GM12875 (cell line): ENCODE measurements around the gene MSI2.

Source experiments
- H3K4me3 ChIP-seq: one replicate; pipeline ENCODE4 v1.5.1; 2011; ENCODE audit warnings: low read depth, low read length, control low read depth
- TF ChIP-seq, protein P1 (sequence below): IDR thresholded peaks from 2 replicates; pipeline ENCODE4 v1.5.1; 2011; ENCODE audit warnings: low read depth, mild to moderate bottlenecking, control low read depth, inconsistent platforms, low read length, moderate library complexity, borderline replicate concordance; ENCODE audit not compliant: insufficient read depth

MSI2 gene

DNA sequence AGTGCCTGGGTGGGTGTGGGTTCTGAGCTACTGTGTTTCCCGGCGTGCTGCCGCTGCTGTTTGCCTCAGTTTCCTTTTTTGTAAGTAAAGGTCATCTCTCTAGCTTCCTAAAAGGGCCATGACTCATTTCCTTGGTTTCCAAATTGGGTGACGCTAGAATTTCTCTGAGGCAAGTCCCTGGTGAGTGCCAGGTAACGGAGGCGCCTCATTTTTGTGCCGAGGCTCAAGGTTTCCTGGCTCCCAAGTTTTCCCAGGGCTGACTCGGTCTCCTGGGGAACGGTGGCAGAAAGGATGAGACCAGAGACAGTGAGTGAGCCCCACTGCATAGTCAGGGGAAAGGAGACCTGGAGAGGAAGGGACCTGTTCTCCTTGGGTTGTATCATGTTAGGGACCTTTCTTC is 20.3 kb downstream of the MSI2 start:
- H3K4me3 ChIP-seq: no peak overlapping the region
- TF ChIP-seq, protein P1, sequence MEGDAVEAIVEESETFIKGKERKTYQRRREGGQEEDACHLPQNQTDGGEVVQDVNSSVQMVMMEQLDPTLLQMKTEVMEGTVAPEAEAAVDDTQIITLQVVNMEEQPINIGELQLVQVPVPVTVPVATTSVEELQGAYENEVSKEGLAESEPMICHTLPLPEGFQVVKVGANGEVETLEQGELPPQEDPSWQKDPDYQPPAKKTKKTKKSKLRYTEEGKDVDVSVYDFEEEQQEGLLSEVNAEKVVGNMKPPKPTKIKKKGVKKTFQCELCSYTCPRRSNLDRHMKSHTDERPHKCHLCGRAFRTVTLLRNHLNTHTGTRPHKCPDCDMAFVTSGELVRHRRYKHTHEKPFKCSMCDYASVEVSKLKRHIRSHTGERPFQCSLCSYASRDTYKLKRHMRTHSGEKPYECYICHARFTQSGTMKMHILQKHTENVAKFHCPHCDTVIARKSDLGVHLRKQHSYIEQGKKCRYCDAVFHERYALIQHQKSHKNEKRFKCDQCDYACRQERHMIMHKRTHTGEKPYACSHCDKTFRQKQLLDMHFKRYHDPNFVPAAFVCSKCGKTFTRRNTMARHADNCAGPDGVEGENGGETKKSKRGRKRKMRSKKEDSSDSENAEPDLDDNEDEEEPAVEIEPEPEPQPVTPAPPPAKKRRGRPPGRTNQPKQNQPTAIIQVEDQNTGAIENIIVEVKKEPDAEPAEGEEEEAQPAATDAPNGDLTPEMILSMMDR: no peak

DNA sequence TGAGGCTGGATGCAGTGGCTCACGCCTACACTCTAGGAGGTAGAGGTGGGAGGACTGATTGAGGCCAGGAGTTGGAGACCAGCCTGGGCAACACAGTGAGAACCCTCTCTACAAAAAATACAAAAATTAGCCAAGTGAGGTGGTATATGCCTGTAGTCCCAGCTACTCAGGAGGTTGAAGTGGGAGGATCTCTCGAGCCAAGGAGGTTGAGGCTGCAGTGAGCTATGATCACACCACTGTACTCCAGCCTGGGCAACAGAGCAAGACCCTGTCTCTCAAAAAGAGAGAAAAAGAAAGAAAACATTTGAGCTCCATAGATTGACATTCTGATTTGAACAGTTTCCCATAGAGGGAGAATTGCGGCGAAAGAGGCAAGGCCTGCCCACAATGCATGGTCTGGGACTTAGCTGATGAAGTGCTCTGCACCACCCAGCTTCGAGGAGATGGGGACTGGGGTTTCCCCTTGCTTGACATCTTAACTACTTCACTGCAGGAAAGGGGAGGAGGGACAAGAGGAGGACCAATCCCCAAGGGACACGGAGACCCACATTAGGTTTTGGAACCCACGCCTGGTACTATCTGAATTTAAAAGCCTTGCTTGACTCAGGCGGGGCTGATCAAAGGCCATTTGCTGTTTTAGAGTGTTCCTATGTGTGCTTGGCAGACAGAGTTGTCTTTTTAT is 21.7 kb downstream of the MSI2 start:
- TF ChIP-seq, protein P1: no peak
- H3K4me3 ChIP-seq: no peak overlapping the region

DNA sequence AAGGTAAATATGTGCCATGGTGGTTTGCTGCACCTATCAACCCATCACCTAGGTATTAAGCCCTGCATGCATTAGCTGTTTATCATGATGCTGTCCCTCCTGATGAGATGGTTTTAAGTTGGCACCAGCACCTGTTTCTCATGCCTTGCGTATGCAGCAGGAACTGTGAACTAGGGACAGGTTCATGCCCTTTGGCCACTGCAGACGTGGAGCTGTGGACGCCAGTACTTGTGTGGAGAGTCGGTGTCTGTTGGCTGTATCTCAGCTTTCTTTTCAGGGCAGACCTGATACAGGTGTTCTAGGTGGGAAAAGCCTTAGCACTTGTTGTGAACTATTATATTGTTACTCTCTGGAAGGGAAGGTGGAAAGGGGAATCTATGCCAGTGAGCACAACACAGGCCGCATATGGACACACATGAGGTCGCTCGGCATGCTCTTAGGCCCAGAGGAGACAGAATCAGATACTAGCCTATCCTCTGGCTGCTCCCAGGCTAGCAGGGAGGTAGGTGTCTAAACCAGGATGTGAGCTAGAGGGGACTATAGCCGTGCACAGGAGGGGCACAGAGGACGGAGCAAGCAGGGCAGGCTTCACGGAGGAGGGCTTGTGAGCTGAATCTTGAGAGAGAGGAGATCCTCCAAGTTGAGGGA is 22.5 kb downstream of the MSI2 start:
- no peak overlapping the region for H3K4me3 ChIP-seq
- TF ChIP-seq, protein P1: no peak

DNA sequence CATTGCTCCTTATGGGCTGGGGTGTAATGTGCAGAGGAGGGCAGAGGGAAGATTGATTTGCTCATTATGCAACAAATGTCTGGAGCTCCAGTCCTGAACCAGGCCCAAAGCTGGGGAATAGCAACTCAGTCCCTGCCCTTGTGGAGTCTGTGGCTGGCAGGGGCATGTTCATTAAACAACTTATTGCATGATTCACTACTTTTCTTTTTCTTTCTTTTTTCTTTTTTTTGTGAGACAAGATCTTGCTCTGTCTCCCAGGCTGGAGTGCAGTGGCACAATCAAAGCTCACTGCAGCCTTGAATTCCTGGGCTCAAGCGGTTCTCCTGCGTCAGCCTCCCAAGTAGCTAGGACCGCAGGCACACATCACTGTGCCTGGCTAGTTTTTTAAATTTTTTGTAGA is 23.1 kb downstream of the MSI2 start:
- TF ChIP-seq, protein P1: no peak
- no peak overlapping the region for H3K4me3 ChIP-seq

DNA sequence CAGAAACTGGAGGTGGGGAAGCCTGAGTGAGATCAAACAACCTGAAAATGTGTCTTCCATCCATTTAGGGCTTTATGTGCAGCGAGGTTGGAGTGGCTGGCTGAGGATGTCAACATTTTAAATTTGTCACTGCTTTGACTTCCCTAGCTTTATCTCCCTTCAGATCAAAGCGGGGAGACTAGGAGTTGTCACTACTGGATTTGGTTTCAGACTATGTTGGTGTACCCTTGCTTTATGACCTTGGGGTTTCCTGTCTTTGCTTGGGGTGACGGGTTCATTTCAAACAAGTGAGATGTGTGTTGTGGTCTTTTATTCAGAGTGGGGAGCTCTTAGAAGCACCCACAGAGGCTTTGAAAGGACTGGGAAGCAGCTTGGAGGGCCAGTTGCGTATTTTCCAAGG is 25.6 kb downstream of the MSI2 start:
- TF ChIP-seq, protein P1: no peak
- no peak overlapping the region for H3K4me3 ChIP-seq

DNA sequence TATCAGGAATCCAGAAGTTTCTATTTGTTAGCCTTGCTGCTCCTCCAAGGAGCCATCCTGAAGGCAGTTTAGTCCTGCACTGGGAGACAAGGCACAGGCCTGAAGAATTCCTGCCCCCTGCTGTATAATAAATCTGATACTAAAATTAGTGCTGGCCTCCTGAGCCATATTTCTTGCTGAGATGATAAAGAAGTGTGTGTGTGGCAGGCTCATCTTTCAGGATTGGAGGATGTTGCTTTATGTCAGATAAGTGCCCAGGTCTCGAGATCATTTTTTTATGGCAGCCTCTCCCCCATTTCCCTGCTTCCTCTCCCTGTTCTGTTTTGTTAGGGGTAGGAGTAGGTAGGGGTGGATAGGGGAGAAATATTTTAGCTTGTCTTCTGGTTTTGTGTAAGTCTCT is 26.0 kb downstream of the MSI2 start:
- no peak overlapping the region for H3K4me3 ChIP-seq
- TF ChIP-seq, protein P1: no peak
